GM12878 (cell line): Measurements from ENCODE around the gene MR1. TPM values are rescaled to one million over a fixed set of nuclear protein-coding genes. Genes with fewer than 3 reads are reported as not detected.
A peak's percentile ranks its signal among the peaks of the same experiment; 100 is the strongest.

Source experiments
- ATF7 ChIP-seq: fragments of 450-650 bp; IDR thresholded peaks from 2 replicates; pipeline ENCODE4 v1.6.1; 2016; ENCODE audit warnings: low read depth, mild to moderate bottlenecking
- BACH1 ChIP-seq: fragments of 450-650 bp; IDR thresholded peaks from 2 replicates; pipeline ENCODE4 v1.6.1; 2017; ENCODE audit warnings: mild to moderate bottlenecking, borderline replicate concordance
- BHLHE40 ChIP-seq, 2 experiments: fragments of 450-650 bp in 1 of 2; IDR thresholded peaks; 2 replicates each; pipeline ENCODE4 v1.6.1; 2011 to 2017; ENCODE audit warnings: low read depth in 2 of 2, borderline replicate concordance in 1 of 2, improper control_type of control experiment in 1 of 2, low read length in 1 of 2, mild to moderate bottlenecking in 1 of 2
- BRCA1 ChIP-seq: IDR thresholded peaks from 2 replicates; pipeline ENCODE4 v1.6.1; 2011; ENCODE audit warnings: low read depth, low read length, improper control_type of control experiment
- CEBPB ChIP-seq, 2 experiments: fragments of 150-350 bp in 1 of 2; IDR thresholded peaks; 2 replicates each; pipeline ENCODE4 v1.6.1; 2012 to 2014; ENCODE audit warnings: low read depth in 2 of 2, low read length in 2 of 2, borderline replicate concordance in 1 of 2, inconsistent platforms in 1 of 2
- DPF2 ChIP-seq: fragments of 450-650 bp; IDR thresholded peaks from 2 replicates; pipeline ENCODE4 v1.6.1; 2017; ENCODE audit warnings: mild to moderate bottlenecking
- IKZF1 ChIP-seq: fragments of 450-650 bp; conservative IDR thresholded peaks from 2 replicates; pipeline ENCODE4 v1.6.1; 2017; ENCODE audit warnings: antibody characterized with exemption, mild to moderate bottlenecking
- JUND ChIP-seq: IDR thresholded peaks from 2 replicates; pipeline ENCODE4 v1.6.1; 2012; ENCODE audit warnings: low read depth, mild to moderate bottlenecking, low read length, improper control_type of control experiment, moderate library complexity
- KAT2A ChIP-seq: conservative IDR thresholded peaks from 2 replicates; pipeline ENCODE4 v1.6.1; 2011; ENCODE audit warnings: low read depth, low read length; ENCODE audit not compliant: control insufficient read depth
- NFXL1 ChIP-seq: fragments of 450-650 bp; IDR thresholded peaks from 2 replicates; pipeline ENCODE4 v1.6.1; 2017; ENCODE audit warnings: antibody characterized with exemption, mild to moderate bottlenecking, borderline replicate concordance
- NFYB ChIP-seq: IDR thresholded peaks from 2 replicates; pipeline ENCODE4 v1.6.1; 2011; ENCODE audit warnings: low read depth, mild to moderate bottlenecking, low read length, improper control_type of control experiment, moderate library complexity; ENCODE audit not compliant: insufficient read depth
- SIN3A ChIP-seq: IDR thresholded peaks from 2 replicates; pipeline ENCODE4 v1.6.1; 2012; ENCODE audit warnings: low read depth, low read length, improper control_type of control experiment
- SIX5 ChIP-seq: IDR thresholded peaks from 2 replicates; pipeline ENCODE4 v1.6.1; 2011; ENCODE audit warnings: mild to moderate bottlenecking, low read depth, low read length, moderate library complexity; ENCODE audit not compliant: severe bottlenecking
- SMAD1 ChIP-seq: fragments of 450-650 bp; IDR thresholded peaks from 2 replicates; pipeline ENCODE4 v1.6.1; 2018; ENCODE audit warnings: mild to moderate bottlenecking, low read depth; ENCODE audit not compliant: partially characterized antibody
- SMC3 ChIP-seq: IDR thresholded peaks from 2 replicates; pipeline ENCODE4 v1.6.1; 2011; ENCODE audit warnings: low read length, improper control_type of control experiment, borderline replicate concordance
- STAT1 ChIP-seq: fragments of 450-650 bp; conservative IDR thresholded peaks from 2 replicates; pipeline ENCODE4 v1.6.1; 2014; ENCODE audit warnings: antibody characterized with exemption, mild to moderate bottlenecking
- SUZ12 ChIP-seq: fragments of 200-600 bp; sonication (generic); IDR thresholded peaks from one replicate; pipeline ENCODE4 v1.6.1; 2018; ENCODE audit warnings: antibody characterized with exemption, mild to moderate bottlenecking; ENCODE audit not compliant: unreplicated experiment
- TAF1 ChIP-seq: IDR thresholded peaks from 2 replicates; pipeline ENCODE4 v1.6.1; 2011; ENCODE audit warnings: mild to moderate bottlenecking, low read depth, low read length, borderline replicate concordance
- TCF3 ChIP-seq: IDR thresholded peaks from 2 replicates; pipeline ENCODE4 v1.6.1; 2012; ENCODE audit warnings: low read depth, mild to moderate bottlenecking, low read length, borderline replicate concordance; ENCODE audit not compliant: insufficient read depth
- TCF7 ChIP-seq: IDR thresholded peaks from 2 replicates; pipeline ENCODE4 v1.6.1; 2014; ENCODE audit warnings: antibody characterized with exemption, borderline replicate concordance
- ZBED1 ChIP-seq: IDR thresholded peaks from 2 replicates; pipeline ENCODE4 v1.6.1; 2016; ENCODE audit warnings: borderline replicate concordance
- ZNF217 ChIP-seq: fragments of 450-650 bp; IDR thresholded peaks from 2 replicates; pipeline ENCODE4 v1.6.1; 2017; ENCODE audit warnings: antibody characterized with exemption, mild to moderate bottlenecking
- ZSCAN29 ChIP-seq: fragments of 450-650 bp; IDR thresholded peaks from 2 replicates; pipeline ENCODE4 v1.6.1; 2017; ENCODE audit warnings: mild to moderate bottlenecking, moderate library complexity
- polyA plus RNA-seq, 11 experiments: library from polyadenylated mRNA; depleted of rRNA in 4 of 11; unstranded in 6 of 11; stranded (reverse) in 5 of 11; fragments of >200 nt; fragmentation: Nextera tagmentation in 4 of 11; fragmentation: Illumina TruSeq in 1 of 11; extraction: Ambion mirVana in 4 of 11; extraction: Trizol in 1 of 11; gene quantifications; 1 replicate in 1 of 11; 2 replicates in 10 of 11; pipeline versions ENCODE4 v1.2.1 to v1.2.3, GENCODE V29; 2011 to 2016; ENCODE audit warnings: inconsistent platforms in 2 of 11, missing spikeins in 2 of 11, low read depth in 1 of 11
- total RNA-seq, 4 experiments: library from RNA; depleted of rRNA in 3 of 4; stranded (reverse); fragments of >200 nt in 3 of 4; fragmentation: Illumina TruSeq in 1 of 4; extraction: Trizol in 1 of 4; gene quantifications; 2 replicates each; pipeline versions ENCODE4 v1.2.1 to v1.2.3, GENCODE V29; 2013 to 2021
- TF ChIP-seq, protein P1 (sequence below): IDR thresholded peaks from 2 replicates; pipeline ENCODE4 v1.6.1; 2011; ENCODE audit warnings: mild to moderate bottlenecking, low read depth, low read length, moderate library complexity; ENCODE audit not compliant: insufficient replicate concordance
- TF ChIP-seq, protein P2 (sequence below): IDR thresholded peaks from 2 replicates; pipeline ENCODE4 v1.6.1; 2012; ENCODE audit warnings: low read depth, low read length, improper control_type of control experiment
- TF ChIP-seq, protein P3 (sequence below): IDR thresholded peaks from 2 replicates; pipeline ENCODE4 v1.6.1; 2012; ENCODE audit warnings: mild to moderate bottlenecking, low read depth, low read length

The MR1 gene
- total and polyA plus RNA-seq, 10 of the 15 experiments (the other 5 are each of a cell fraction or from before 2014, with no cell fraction given) = 24.7 to 65.9 (median 30.9) TPM

DNA sequence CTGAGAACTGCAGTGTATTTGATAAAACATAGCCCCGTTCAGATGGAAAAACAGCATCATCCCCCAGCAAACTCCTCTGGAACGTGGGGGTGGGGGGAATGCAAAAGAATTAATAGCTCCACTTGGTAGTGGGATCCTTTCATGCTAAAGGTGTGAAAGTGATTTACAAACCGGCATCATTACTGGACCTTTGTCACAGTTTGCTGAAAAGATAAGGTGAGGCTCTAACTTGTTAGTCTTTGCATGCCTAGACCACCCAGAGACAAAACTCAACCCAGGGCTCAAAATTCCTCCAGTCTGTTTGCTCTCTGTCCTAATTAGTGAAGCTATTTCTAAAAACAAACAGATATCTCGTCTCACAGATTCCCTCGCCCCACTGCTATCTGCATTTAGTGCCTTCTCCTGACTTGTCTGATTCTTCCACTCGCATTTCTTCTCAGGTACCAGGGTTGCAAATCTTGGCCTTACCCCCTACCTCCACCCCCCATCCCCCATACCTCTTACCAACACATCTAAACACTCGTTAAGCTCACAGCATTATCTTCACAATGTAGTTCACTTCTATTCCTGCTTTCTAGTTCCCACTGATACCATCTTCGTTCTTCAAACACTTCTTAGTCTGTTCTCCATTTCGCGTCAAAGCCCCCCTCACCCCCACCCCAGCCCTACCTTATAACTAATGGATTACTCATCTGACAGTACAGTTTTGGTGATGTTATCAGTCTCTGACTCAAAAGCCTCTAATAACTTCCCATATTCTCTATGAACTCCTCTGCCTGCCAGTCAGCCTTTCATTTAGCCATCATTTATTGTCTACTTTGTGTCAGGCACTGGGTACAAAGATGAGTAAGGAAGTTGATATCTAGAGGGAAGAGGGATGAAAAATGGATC, 66.5 kb downstream of the MR1 start (continued):
- TF ChIP-seq, protein P1, sequence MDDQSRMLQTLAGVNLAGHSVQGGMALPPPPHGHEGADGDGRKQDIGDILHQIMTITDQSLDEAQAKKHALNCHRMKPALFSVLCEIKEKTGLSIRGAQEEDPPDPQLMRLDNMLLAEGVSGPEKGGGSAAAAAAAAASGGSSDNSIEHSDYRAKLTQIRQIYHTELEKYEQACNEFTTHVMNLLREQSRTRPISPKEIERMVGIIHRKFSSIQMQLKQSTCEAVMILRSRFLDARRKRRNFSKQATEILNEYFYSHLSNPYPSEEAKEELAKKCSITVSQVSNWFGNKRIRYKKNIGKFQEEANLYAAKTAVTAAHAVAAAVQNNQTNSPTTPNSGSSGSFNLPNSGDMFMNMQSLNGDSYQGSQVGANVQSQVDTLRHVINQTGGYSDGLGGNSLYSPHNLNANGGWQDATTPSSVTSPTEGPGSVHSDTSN = no peak
- TF ChIP-seq SIX5 = no peak
- no peak; the same call in none of the 2 replicates for TF ChIP-seq ZBED1
- no peak for TF ChIP-seq KAT2A
- no peak for TF ChIP-seq IKZF1
- no peak for TF ChIP-seq ZSCAN29
- TF ChIP-seq, protein P2, sequence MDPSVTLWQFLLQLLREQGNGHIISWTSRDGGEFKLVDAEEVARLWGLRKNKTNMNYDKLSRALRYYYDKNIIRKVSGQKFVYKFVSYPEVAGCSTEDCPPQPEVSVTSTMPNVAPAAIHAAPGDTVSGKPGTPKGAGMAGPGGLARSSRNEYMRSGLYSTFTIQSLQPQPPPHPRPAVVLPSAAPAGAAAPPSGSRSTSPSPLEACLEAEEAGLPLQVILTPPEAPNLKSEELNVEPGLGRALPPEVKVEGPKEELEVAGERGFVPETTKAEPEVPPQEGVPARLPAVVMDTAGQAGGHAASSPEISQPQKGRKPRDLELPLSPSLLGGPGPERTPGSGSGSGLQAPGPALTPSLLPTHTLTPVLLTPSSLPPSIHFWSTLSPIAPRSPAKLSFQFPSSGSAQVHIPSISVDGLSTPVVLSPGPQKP = no peak
- TF ChIP-seq NFYB = no peak
- TF ChIP-seq BACH1 = no peak
- no peak for TF ChIP-seq ZNF217
- TF ChIP-seq STAT1 = no peak
- no peak for TF ChIP-seq BHLHE40 (IDR thresholded peaks at IDR 0.05; ENCODE audit: borderline replicate concordance in 1 of 2, low read depth in 2 of 2, low read length in 1 of 2)
- TF ChIP-seq JUND = no peak
- TF ChIP-seq TCF7 = 0 out of 2 replicates have a peak, but pooled peaks have one; percentile 41
- no peak for TF ChIP-seq DPF2
- TF ChIP-seq SIN3A = no peak
- TF ChIP-seq SUZ12 = no peak
- TF ChIP-seq, protein P3, sequence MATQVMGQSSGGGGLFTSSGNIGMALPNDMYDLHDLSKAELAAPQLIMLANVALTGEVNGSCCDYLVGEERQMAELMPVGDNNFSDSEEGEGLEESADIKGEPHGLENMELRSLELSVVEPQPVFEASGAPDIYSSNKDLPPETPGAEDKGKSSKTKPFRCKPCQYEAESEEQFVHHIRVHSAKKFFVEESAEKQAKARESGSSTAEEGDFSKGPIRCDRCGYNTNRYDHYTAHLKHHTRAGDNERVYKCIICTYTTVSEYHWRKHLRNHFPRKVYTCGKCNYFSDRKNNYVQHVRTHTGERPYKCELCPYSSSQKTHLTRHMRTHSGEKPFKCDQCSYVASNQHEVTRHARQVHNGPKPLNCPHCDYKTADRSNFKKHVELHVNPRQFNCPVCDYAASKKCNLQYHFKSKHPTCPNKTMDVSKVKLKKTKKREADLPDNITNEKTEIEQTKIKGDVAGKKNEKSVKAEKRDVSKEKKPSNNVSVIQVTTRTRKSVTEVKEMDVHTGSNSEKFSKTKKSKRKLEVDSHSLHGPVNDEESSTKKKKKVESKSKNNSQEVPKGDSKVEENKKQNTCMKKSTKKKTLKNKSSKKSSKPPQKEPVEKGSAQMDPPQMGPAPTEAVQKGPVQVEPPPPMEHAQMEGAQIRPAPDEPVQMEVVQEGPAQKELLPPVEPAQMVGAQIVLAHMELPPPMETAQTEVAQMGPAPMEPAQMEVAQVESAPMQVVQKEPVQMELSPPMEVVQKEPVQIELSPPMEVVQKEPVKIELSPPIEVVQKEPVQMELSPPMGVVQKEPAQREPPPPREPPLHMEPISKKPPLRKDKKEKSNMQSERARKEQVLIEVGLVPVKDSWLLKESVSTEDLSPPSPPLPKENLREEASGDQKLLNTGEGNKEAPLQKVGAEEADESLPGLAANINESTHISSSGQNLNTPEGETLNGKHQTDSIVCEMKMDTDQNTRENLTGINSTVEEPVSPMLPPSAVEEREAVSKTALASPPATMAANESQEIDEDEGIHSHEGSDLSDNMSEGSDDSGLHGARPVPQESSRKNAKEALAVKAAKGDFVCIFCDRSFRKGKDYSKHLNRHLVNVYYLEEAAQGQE = no peak
- TF ChIP-seq BRCA1 = no peak
- TF ChIP-seq TCF3 = no peak
- TF ChIP-seq ATF7 = peak; percentile 49
- no peak for TF ChIP-seq SMC3
- no peak for TF ChIP-seq CEBPB (IDR thresholded peaks at IDR 0.05; ENCODE audit: borderline replicate concordance in 1 of 2, low read depth in 2 of 2, low read length in 2 of 2)
- no peak for TF ChIP-seq NFXL1
- TF ChIP-seq SMAD1 = no peak
- TF ChIP-seq TAF1 = 0 out of 2 replicates have a peak, but pooled peaks have one; percentile 5
